ENCODE results near the gene IL17RE. TPM values are rescaled to one million over a fixed set of nuclear protein-coding genes. Genes with fewer than 3 reads are reported as not detected.

The IL17RE gene
- total and polyA plus RNA-seq, 9 of the 15 experiments (the other 6 are each of a cell fraction or from before 2014, with no cell fraction given) = 0.32 to 1.9 (median 0.51) TPM; not detected in 4

- TF ChIP-seq PBX2 (CRISPR knock-in tag; IDR thresholded peaks at IDR 0.05; ENCODE audit: low read depth) = peak; percentile 63
- peak; percentile 99 for TF ChIP-seq PBX2 (tag; conservative IDR thresholded peaks at IDR 0.05; ENCODE audit: low read depth)
- peak in 1 of 2 experiments; percentile 17; a peak in 1 of 4 replicates for TF ChIP-seq HDAC1 (IDR thresholded peaks at IDR 0.05)
- TF ChIP-seq TBL1XR1 (IDR thresholded peaks at IDR 0.05; ENCODE audit: low read length in 2 of 2) = 0 out of 4 replicates have a peak, but pooled peaks of 1 of the 2 experiments have one; percentile 23
- no peak for TF ChIP-seq NFYB (IDR thresholded peaks at IDR 0.05; ENCODE audit: extremely low read depth, insufficient read length)
- peak; percentile 83; the same call in 1 of the 2 replicates for TF ChIP-seq ZNF644 (tag; IDR thresholded peaks at IDR 0.05; ENCODE audit: low read depth)
- peak; percentile 46 for TF ChIP-seq LEF1 (IDR thresholded peaks at IDR 0.05)
- TF ChIP-seq HMGN3 (IDR thresholded peaks at IDR 0.05; ENCODE audit: borderline replicate concordance, extremely low read depth, insufficient read length, low read depth, low read length) = no peak
- no peak for TF ChIP-seq RBM15 (IDR thresholded peaks at IDR 0.05; ENCODE audit: insufficient read depth, low read length)
- TF ChIP-seq ETS2 (tag; IDR thresholded peaks at IDR 0.05; ENCODE audit: borderline replicate concordance, poor library complexity, severe bottlenecking) = no peak
- no peak for TF ChIP-seq ZSCAN29 (IDR thresholded peaks at IDR 0.05)
- 0 out of 2 replicates have a peak, but pooled peaks have one; percentile 35 for TF ChIP-seq ZNF584 (CRISPR knock-in tag; IDR thresholded peaks at IDR 0.05; ENCODE audit: low read depth)
- no peak for TF ChIP-seq ZC3H8 (IDR thresholded peaks at IDR 0.05)
- no peak for TF ChIP-seq BDP1 (IDR thresholded peaks at IDR 0.05; ENCODE audit: insufficient read depth, insufficient read length)
- 0 out of 2 replicates have a peak, but pooled peaks have one; percentile 3 for TF ChIP-seq SPI1 (IDR thresholded peaks at IDR 0.05; ENCODE audit: borderline replicate concordance, low read depth, low read length)
- no peak for TF ChIP-seq E2F8 (IDR thresholded peaks at IDR 0.05; ENCODE audit: low read depth, partially characterized antibody)
- no peak for TF ChIP-seq U2AF1 (optimal IDR thresholded peaks at IDR 0.05; ENCODE audit: low read depth, low read length)
- 0 out of 2 replicates have a peak, but pooled peaks have one; percentile 33 for TF ChIP-seq ERF (CRISPR knock-in tag; IDR thresholded peaks at IDR 0.05)
- no peak for TF ChIP-seq MCM3 (IDR thresholded peaks at IDR 0.05)
- peak; percentile 84 for TF ChIP-seq ETV1 (tag; conservative IDR thresholded peaks at IDR 0.05; ENCODE audit: low read depth)
Measured at GRCh38 chr3:9897408-9898372, 5.0 kb upstream of the IL17RE start (continued).

All from K562 (cell line).